ENCODE data around the gene GTPBP6. TPM values are rescaled to one million over a fixed set of nuclear protein-coding genes. Genes with fewer than 3 reads are reported as not detected.

The GTPBP6 gene
- 10 to 100 TPM; 30.6 to 60.2 (median 36.0) TPM for total RNA-seq

- Histone ChIP-seq H3K36me3 (peaks cover 0 to 7% (median 3%) of the 10 kb centered on the region in 4 donors), H3K9me3 (no peaks in the 10 kb centered on the region), H3K27me3 (no peaks in the 10 kb centered on the region), H3K4me1 (peaks cover 9 to 28% (median 20%) of the 10 kb centered on the region in 4 donors), H3K4me3 (peak within 1 kb of the TSS; percentile 75 to 100 (median 96)), H3K27ac (peak within 1 kb of the TSS; percentile 96 to 100 (median 100))
- in situ Hi-C loops (cut with MboI; ENCODE audit: low pct_ligation_motif_present in 1 of 4, low pct_unique_long_range_greater_than_20kb in 1 of 4, low sequenced_read_pairs in 3 of 4) (no loop called here), intact Hi-C loops (cut with DNase I; ENCODE audit: low total_unique reads) (no loop called here)
- WGBS, 2 donors (ENCODE audit: low coverage in 1 of 2): 0% methylated on average over 75 of the region's 97 CpGs; no CpG with 5 or more reads in 1 of the 2 donors
- TF ChIP-seq POLR2AphosphoS5 (IDR thresholded peaks at IDR 0.05) (peak; percentile 49 to 74 (median 65)), POLR2A (IDR thresholded peaks at IDR 0.05) (peak; percentile 75), EP300 (IDR thresholded peaks at IDR 0.05; ENCODE audit: low read depth) (no peak)
- peak; percentile 100 for DNase-seq
Observed at GRCh38 chrX:318739-319578, at the start of gene GTPBP6. Gene GTPBP6, minus strand, starts transcription at chrX:318796. Its CDS starts 9 bp downstream, at chrX:318787.

- Histone ChIP-seq H3K36me3 (no peaks in the 10 kb centered on the region), H3K9me3 (no peaks in the 10 kb centered on the region), H3K27me3 (peaks cover 16% of the 10 kb centered on the region), H3K4me3 (no peak overlapping the region), H3K4me1 (peaks cover 0 to 3% (median 1%) of the 10 kb centered on the region in 4 donors), H3K27ac (no peak overlapping the region)
- in situ Hi-C loops (cut with MboI; ENCODE audit: low pct_ligation_motif_present in 1 of 4, low pct_unique_long_range_greater_than_20kb in 1 of 4, low sequenced_read_pairs in 3 of 4) (no loop called here), intact Hi-C loops (cut with DNase I; ENCODE audit: low total_unique reads) (no loop called here)
- no peak for DNase-seq
- TF ChIP-seq EP300 (IDR thresholded peaks at IDR 0.05; ENCODE audit: low read depth): no peak
- TF ChIP-seq CTCF (IDR thresholded peaks at IDR 0.05): no peak
- TF ChIP-seq POLR2AphosphoS5 (IDR thresholded peaks at IDR 0.05): no peak
- TF ChIP-seq POLR2A (IDR thresholded peaks at IDR 0.05): no peak
- WGBS, 2 donors (ENCODE audit: low coverage in 1 of 2): 86% methylated on average over 17 of the region's 17 CpGs; no CpG with 5 or more reads in 1 of the 2 donors
Observed at GRCh38 chrX:367866-368265, 49.3 kb upstream of the GTPBP6 start.

GRCh38 chrX:367349-367748, 48.8 kb upstream of the GTPBP6 start:
- TF ChIP-seq EP300 (IDR thresholded peaks at IDR 0.05; ENCODE audit: low read depth) (no peak), POLR2A (IDR thresholded peaks at IDR 0.05) (no peak), CTCF (IDR thresholded peaks at IDR 0.05) (no peak), POLR2AphosphoS5 (IDR thresholded peaks at IDR 0.05) (no peak)
- WGBS, 2 donors (ENCODE audit: low coverage in 1 of 2): 93 to 96% methylated on average over 15 to 16 of the region's 16 CpGs
- Histone ChIP-seq H3K4me3 (no peak overlapping the region), H3K36me3 (no peaks in the 10 kb centered on the region), H3K27me3 (peaks cover 11% of the 10 kb centered on the region), H3K27ac (no peak overlapping the region), H3K4me1 (no peaks in the 10 kb centered on the region), H3K9me3 (no peaks in the 10 kb centered on the region)
- DNase-seq: no peak
- in situ Hi-C loops (cut with MboI; ENCODE audit: low pct_ligation_motif_present in 1 of 4, low pct_unique_long_range_greater_than_20kb in 1 of 4, low sequenced_read_pairs in 3 of 4) (no loop called here), intact Hi-C loops (cut with DNase I; ENCODE audit: low total_unique reads) (no loop called here)

GRCh38 chrX:363621-364375, 45.2 kb upstream of the GTPBP6 start:
- Histone ChIP-seq H3K36me3 (peaks cover 0 to 10% (median 3%) of the 10 kb centered on the region in 4 donors), H3K27ac (no peak overlapping the region), H3K9me3 (peaks cover 7 to 11% of the 10 kb centered on the region in 2 donors), H3K4me1 (no peaks in the 10 kb centered on the region), H3K27me3 (no peaks in the 10 kb centered on the region), H3K4me3 (no peak overlapping the region)
- 87 to 93% methylated on average over 4 to 37 of the region's 37 CpGs for WGBS, 2 donors (ENCODE audit: low coverage in 1 of 2)
- in situ Hi-C loops (cut with MboI; ENCODE audit: low pct_ligation_motif_present in 1 of 4, low pct_unique_long_range_greater_than_20kb in 1 of 4, low sequenced_read_pairs in 3 of 4) (no loop called here), intact Hi-C loops (cut with DNase I; ENCODE audit: low total_unique reads) (no loop called here)
- DNase-seq: no peak
- no peak for TF ChIP-seq POLR2AphosphoS5 (IDR thresholded peaks at IDR 0.05)
- no peak for TF ChIP-seq EP300 (IDR thresholded peaks at IDR 0.05; ENCODE audit: low read depth)
- TF ChIP-seq CTCF (IDR thresholded peaks at IDR 0.05): no peak
- no peak for TF ChIP-seq POLR2A (IDR thresholded peaks at IDR 0.05)

Measured in transverse colon (tissue), 4 donors.